LNCAP (cell line): ENCODE measurements around the gene CTSZ.

Experiments used
- CTCF ChIP-seq: fragments of 450-650 bp; IDR thresholded peaks from 2 replicates; pipeline ENCODE4 v1.5.1; 2017; ENCODE audit warnings: mild to moderate bottlenecking

Gene CTSZ

GRCh38 chr20:58984691-58985090 lies 22.4 kb downstream of the CTSZ start:
- no peak for TF ChIP-seq CTCF

- no peak for TF ChIP-seq CTCF
Measured at GRCh38 chr20:58982406-58983114, 24.5 kb downstream of the CTSZ start.

GRCh38 chr20:58981628-58982364 lies 25.3 kb downstream of the CTSZ start:
- no peak for TF ChIP-seq CTCF

GRCh38 chr20:58980711-58981627 lies 26.1 kb downstream of the CTSZ start, which contains the start of gene NELFCD:
TSS of gene NELFCD (plus strand) at chr20:58981256. CDS start at chr20:58981310, 54 bp downstream.
- TF ChIP-seq CTCF: no peak

- no peak for TF ChIP-seq CTCF
Measured at GRCh38 chr20:58978351-58979190, 28.5 kb downstream of the CTSZ start.

GRCh38 chr20:58976061-58976730 lies 30.9 kb downstream of the CTSZ start:
- TF ChIP-seq CTCF: no peak
